Keratinocyte (primary cell): ENCODE measurements around the gene LOXHD1.

ENCODE experiments used
- EZH2 ChIP-seq: IDR thresholded peaks from one replicate; pipeline ENCODE4 v1.6.1; 2012; ENCODE audit warnings: inconsistent platforms, mild to moderate bottlenecking, low read length, moderate library complexity
- TF ChIP-seq, protein P1 (sequence below), 3 experiments: IDR thresholded peaks in 1 of 3; conservative IDR thresholded peaks in 1 of 3; optimal IDR thresholded peaks in 1 of 3; 2 replicates in 2 of 3; 3 replicates in 1 of 3; pipeline versions ENCODE3 to v1.5.1; 2011; ENCODE audit warnings: low read length in 3 of 3, mild to moderate bottlenecking in 3 of 3, moderate library complexity in 2 of 3, control low read depth in 1 of 3, inconsistent platforms in 1 of 3; ENCODE audit not compliant: insufficient read depth in 2 of 3; ENCODE audit errors: extremely low read depth in 1 of 3

DNA sequence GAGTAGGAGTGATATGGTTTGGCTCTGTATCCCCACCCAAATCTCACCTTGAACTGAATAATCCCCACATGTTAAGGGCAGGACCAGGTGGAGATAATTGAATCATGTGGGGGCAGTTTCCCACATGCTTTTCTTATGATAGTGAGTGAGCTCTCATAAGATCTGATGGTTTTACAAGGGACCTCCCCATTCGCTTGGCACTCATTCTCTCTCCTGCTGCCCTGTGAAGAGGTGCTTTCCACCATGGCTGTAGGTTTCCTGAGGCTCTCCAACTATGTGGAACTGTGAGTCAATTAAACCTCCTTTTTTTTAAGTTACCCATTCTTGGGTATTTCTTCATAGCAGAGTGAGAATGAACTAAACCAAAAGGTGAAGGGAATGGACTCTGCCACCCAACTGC is 207.5 kb downstream of the LOXHD1 start:
- TF ChIP-seq, protein P1, sequence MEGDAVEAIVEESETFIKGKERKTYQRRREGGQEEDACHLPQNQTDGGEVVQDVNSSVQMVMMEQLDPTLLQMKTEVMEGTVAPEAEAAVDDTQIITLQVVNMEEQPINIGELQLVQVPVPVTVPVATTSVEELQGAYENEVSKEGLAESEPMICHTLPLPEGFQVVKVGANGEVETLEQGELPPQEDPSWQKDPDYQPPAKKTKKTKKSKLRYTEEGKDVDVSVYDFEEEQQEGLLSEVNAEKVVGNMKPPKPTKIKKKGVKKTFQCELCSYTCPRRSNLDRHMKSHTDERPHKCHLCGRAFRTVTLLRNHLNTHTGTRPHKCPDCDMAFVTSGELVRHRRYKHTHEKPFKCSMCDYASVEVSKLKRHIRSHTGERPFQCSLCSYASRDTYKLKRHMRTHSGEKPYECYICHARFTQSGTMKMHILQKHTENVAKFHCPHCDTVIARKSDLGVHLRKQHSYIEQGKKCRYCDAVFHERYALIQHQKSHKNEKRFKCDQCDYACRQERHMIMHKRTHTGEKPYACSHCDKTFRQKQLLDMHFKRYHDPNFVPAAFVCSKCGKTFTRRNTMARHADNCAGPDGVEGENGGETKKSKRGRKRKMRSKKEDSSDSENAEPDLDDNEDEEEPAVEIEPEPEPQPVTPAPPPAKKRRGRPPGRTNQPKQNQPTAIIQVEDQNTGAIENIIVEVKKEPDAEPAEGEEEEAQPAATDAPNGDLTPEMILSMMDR (optimal IDR thresholded peaks at IDR 0.05 in 1 of 3, IDR thresholded peaks at IDR 0.05 in 1 of 3, conservative IDR thresholded peaks at IDR 0.05 in 1 of 3; ENCODE audit: extremely low read depth in 1 of 3, insufficient read depth in 2 of 3, low read length in 3 of 3): no peak
- TF ChIP-seq EZH2: no peak
